Stomach smooth muscle (tissue), 2 donors: ENCODE results near the gene CXCL11.

Source experiments
- H3K27ac ChIP-seq: one replicate; pipeline ENCODE4 v1.7.0; 2013; ENCODE audit warnings: mild to moderate bottlenecking, low read length, inconsistent platforms
- H3K27me3 ChIP-seq, 2 donors: one replicate each; pipeline ENCODE4 v1.7.0; 2013; ENCODE audit warnings: low read length in 2 of 2; ENCODE audit not compliant: insufficient read depth in 2 of 2, control insufficient read depth in 1 of 2
- H3K36me3 ChIP-seq, 2 donors: one replicate each; pipeline ENCODE4 v1.7.0; 2013; ENCODE audit warnings: low read length in 2 of 2; ENCODE audit not compliant: control insufficient read depth in 2 of 2, insufficient read depth in 2 of 2
- H3K4me1 ChIP-seq: one replicate; pipeline ENCODE4 v1.7.0; 2013; ENCODE audit warnings: low read length; ENCODE audit not compliant: control insufficient read depth, insufficient read depth
- H3K4me3 ChIP-seq, 2 donors: one replicate each; pipeline ENCODE4 v1.7.0; 2013; ENCODE audit warnings: low read length in 2 of 2
- H3K9ac ChIP-seq, 2 donors: one replicate each; pipeline ENCODE4 v1.7.0; 2013; ENCODE audit warnings: low read length in 2 of 2, mild to moderate bottlenecking in 1 of 2
- H3K9me3 ChIP-seq, 2 donors: one replicate each; pipeline ENCODE4 v1.7.0; 2013; ENCODE audit warnings: low read length in 2 of 2; ENCODE audit not compliant: control insufficient read depth in 2 of 2
- donor health status: healthy.
- donor health status: Pancreatic carcinoma.

CXCL11 gene

DNA sequence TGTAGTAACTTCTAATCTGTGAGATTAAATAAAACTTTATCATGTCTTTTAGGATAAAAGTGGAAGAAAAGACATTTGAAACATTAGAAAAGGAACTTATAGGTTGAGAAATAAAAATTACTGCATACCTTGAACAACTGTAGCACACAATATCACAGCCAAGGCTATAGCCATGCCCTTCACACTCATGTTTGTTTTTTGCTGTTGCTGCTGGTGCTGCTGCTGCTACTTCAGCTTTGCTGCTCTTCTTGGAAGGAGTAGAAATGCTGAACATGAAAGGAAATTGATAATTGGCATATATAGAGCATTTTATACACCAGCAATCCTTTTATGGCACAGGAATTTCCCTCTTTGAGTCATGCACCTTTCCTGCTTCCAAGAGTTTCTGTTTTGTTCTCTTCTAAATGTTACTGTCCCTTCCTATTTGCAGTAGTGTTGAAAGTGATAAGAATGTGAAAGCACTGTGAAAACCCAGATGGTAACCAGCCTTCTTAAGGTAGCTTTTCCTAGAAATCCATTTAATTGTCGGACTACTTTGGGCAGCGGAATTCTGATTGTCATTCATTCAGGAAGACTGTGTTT, at the start of gene CXCL11:
Gene CXCL11 (minus strand): TSS at position 272 of the 582 bp plus-strand sequence. CDS start 83 bp downstream, at position 189.
- no peaks in the 10 kb centered on the region for H3K27me3 ChIP-seq
- H3K4me3 ChIP-seq: no peak within 1 kb of the TSS
- H3K4me1 ChIP-seq: no peaks in the 10 kb centered on the region
- H3K27ac ChIP-seq: no peak within 1 kb of the TSS
- no peaks in the 10 kb centered on the region for H3K36me3 ChIP-seq
- H3K9ac ChIP-seq: no peak within 1 kb of the TSS
- H3K9me3 ChIP-seq: no peaks in the 10 kb centered on the region

DNA sequence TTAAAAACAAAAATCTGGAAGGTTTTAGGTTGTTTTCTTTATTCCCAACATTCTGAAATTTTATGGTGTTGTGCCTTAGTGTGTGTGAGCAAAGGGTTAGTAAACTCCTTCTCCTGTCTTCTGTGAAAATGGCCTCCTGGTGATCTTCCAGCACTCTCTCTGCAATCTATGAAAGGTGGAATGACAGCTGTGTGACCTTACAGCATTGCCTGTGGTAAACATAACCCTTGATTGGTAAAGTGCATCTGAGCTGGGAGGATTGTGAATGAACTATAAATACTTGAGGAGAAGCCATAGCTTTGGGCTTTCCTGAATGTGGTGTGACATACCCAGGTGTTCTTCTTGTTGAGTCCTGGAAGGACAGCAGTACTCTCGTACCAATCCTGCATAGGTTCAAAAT, 48.7 kb upstream of the CXCL11 start:
- Histone ChIP-seq H3K4me3 (no peak overlapping the region), H3K27ac (no peak overlapping the region), H3K9me3 (no peaks in the 10 kb centered on the region), H3K4me1 (no peaks in the 10 kb centered on the region), H3K27me3 (no peaks in the 10 kb centered on the region), H3K36me3 (no peaks in the 10 kb centered on the region), H3K9ac (no peak overlapping the region)

GRCh38 chr4:76083386-76083988, 47.6 kb upstream of the CXCL11 start:
- Histone ChIP-seq H3K27me3 (no peaks in the 10 kb centered on the region), H3K36me3 (no peaks in the 10 kb centered on the region), H3K9ac (no peak overlapping the region), H3K4me1 (no peaks in the 10 kb centered on the region), H3K9me3 (no peaks in the 10 kb centered on the region), H3K4me3 (no peak overlapping the region), H3K27ac (no peak overlapping the region)

DNA sequence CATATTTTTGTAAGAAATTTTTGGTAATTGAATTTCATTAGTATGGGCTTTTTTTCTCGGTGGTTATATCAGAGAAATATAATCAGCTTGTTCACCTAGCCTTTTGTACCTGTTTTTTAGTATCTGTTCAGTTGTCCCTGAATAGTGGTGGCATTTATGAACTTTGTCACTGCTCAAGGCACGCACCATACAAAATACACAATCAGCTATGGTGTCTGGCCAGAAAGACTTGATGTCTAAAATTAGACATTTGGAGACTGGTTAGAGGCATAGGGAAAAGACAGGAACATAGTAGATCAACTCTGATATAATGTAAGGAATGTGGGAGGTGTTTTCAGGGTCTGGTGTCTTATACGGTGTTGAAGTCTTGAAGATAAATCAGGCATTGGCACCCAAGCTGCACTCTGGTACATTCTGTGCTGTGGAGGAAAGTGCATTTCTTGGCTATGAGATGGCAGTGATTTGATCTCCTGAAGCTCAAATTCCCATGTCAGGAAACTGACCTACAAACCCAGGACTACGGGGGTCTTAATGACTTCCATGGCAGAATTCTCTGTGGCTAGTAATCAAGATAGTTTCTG, 42.3 kb upstream of the CXCL11 start:
- Histone ChIP-seq H3K4me3 (no peak overlapping the region), H3K36me3 (no peaks in the 10 kb centered on the region), H3K27me3 (no peaks in the 10 kb centered on the region), H3K4me1 (peaks cover 11% of the 10 kb centered on the region), H3K27ac (no peak overlapping the region), H3K9me3 (no peaks in the 10 kb centered on the region), H3K9ac (no peak overlapping the region)

GRCh38 chr4:76074993-76075600, 39.2 kb upstream of the CXCL11 start:
- Histone ChIP-seq H3K9ac (no peak overlapping the region), H3K27me3 (no peaks in the 10 kb centered on the region), H3K9me3 (no peaks in the 10 kb centered on the region), H3K4me3 (no peak overlapping the region), H3K27ac (no peak overlapping the region), H3K36me3 (no peaks in the 10 kb centered on the region), H3K4me1 (peaks cover 11% of the 10 kb centered on the region)

DNA sequence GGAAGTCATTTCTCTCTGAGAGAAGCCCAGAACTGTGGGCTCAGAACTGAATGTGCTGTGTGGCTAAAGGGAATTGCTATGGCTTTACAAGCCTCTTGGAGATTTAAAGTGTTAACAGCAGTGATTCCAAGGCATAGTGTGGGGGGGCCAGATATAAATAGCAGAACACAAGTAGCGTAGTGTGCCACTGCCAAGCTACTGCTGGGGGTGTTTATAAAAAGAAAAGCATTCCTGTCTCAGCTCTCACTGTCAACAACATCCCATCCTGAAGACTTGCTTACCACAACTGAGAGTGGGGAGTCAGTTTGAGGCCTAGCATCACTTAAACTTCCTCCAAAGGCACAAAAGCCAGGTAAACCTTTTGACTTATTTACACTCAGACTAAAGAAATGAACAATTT, 38.6 kb upstream of the CXCL11 start, which contains the start of gene ART3:
Gene ART3 (plus strand): TSS at position 242 of the 400 bp plus-strand sequence. CDS start 1,181 bp downstream, outside the sequence.
- Histone ChIP-seq H3K9ac (no peak within 1 kb of the TSS), H3K27ac (no peak within 1 kb of the TSS), H3K36me3 (no peaks in the 10 kb centered on the region), H3K27me3 (no peaks in the 10 kb centered on the region), H3K4me1 (peaks cover 11% of the 10 kb centered on the region), H3K4me3 (no peak within 1 kb of the TSS), H3K9me3 (no peaks in the 10 kb centered on the region)

DNA sequence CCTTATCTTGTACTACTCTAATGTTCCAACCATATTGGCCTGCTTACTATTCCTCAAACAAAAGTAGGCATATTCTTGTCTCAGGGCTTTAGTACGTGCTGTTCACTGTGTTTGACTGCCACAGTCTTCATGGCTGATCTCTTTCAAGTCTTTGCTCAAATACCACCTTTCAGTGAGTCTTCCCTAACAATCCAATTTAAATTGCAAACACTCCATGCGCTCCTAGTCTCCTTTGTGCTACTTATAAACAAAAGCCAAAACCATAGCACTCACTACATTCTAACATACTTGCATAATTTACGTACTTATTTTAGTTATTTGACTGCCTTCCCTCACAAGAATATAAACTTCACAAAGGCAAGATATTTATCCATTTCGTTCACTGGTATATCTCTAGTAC, 36.9 kb upstream of the CXCL11 start:
- no peak overlapping the region for H3K27ac ChIP-seq

GRCh38 chr4:76067652-76068286, 31.9 kb upstream of the CXCL11 start:
- Histone ChIP-seq H3K4me1 (no peaks in the 10 kb centered on the region), H3K9ac (no peak overlapping the region), H3K27ac (no peak overlapping the region), H3K4me3 (no peak overlapping the region), H3K9me3 (no peaks in the 10 kb centered on the region), H3K27me3 (no peaks in the 10 kb centered on the region), H3K36me3 (no peaks in the 10 kb centered on the region)

More for the DNA sequence above, 36.9 kb upstream of the CXCL11 start:
- no peak overlapping the region for H3K9ac ChIP-seq
- no peaks in the 10 kb centered on the region for H3K36me3 ChIP-seq
- no peaks in the 10 kb centered on the region for H3K9me3 ChIP-seq
- no peak overlapping the region for H3K4me3 ChIP-seq
- no peaks in the 10 kb centered on the region for H3K27me3 ChIP-seq
- H3K4me1 ChIP-seq: peaks cover 11% of the 10 kb centered on the region

GRCh38 chr4:76066546-76066945, 30.7 kb upstream of the CXCL11 start:
- no peak overlapping the region for H3K27ac ChIP-seq

DNA sequence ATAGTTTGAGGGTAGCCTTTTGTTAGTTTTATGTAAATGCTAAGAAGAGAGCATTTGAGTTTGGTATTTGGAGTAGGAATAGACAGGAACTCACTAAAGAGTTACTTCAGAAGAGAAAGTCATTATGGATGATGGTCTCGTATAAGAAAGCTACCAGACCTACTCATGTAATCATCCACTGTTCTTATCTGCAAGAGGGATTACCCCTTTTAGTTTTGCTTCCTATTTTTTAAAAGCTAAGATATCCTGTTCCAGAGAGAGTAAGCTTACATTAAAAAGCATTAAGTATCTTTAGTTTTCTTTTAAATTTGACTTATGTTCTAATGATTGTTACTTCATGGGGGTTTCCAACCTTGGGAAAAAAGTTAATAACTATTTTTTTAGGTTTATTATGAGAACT, 26.1 kb upstream of the CXCL11 start:
- Histone ChIP-seq H3K4me1 (no peaks in the 10 kb centered on the region), H3K9me3 (no peaks in the 10 kb centered on the region), H3K27me3 (peaks cover 0 to 4% of the 10 kb centered on the region in 2 donors), H3K36me3 (no peaks in the 10 kb centered on the region), H3K9ac (no peak overlapping the region), H3K27ac (no peak overlapping the region), H3K4me3 (no peak overlapping the region)

More at GRCh38 chr4:76066546-76066945, 30.7 kb upstream of the CXCL11 start:
- no peaks in the 10 kb centered on the region for H3K36me3 ChIP-seq
- H3K9me3 ChIP-seq: no peaks in the 10 kb centered on the region
- H3K9ac ChIP-seq: no peak overlapping the region
- H3K4me3 ChIP-seq: no peak overlapping the region
- no peaks in the 10 kb centered on the region for H3K27me3 ChIP-seq
- H3K4me1 ChIP-seq: no peaks in the 10 kb centered on the region
